Upper lobe of right lung (tissue), 1 donor: ENCODE results near the gene SLX1B. TPM values are rescaled to one million over a fixed set of nuclear protein-coding genes. Genes with fewer than 3 reads are reported as not detected.
A peak's percentile ranks its signal among the peaks of the same experiment; 100 is the strongest.
"Not testable (repeated sequence)": the region's sequence is repeated elsewhere in the genome, so short reads cannot be mapped to it uniquely, and the experiment has no call there.

Source experiments
- ATAC-seq: fragments of 200-7000 bp; cut with Tn5 transposase; one replicate; pipeline ENCODE4 v1.9.1; 2020; ENCODE audit warnings: mild to moderate bottlenecking, moderate library complexity
- DNase-seq: peaks from one replicate; pipeline ENCODE4 v3.0.0-alpha.2; 2020
- H3K27ac ChIP-seq: fragments of 200-600 bp; one replicate; pipeline ENCODE4 v1.8.0; 2022
- H3K27me3 ChIP-seq: fragments of 200-600 bp; one replicate; pipeline ENCODE4 v1.8.0; 2022; ENCODE audit warnings: mild to moderate bottlenecking
- H3K36me3 ChIP-seq: fragments of 200-600 bp; one replicate; pipeline ENCODE4 v1.8.0; 2022
- H3K4me1 ChIP-seq: fragments of 200-600 bp; one replicate; pipeline ENCODE4 v1.8.0; 2022
- H3K4me3 ChIP-seq: fragments of 200-600 bp; one replicate; pipeline ENCODE4 v1.8.0; 2022; ENCODE audit warnings: mild to moderate bottlenecking
- H3K9me3 ChIP-seq: fragments of 200-600 bp; one replicate; pipeline ENCODE4 v1.8.0; 2022
- intact Hi-C: fragments of 100-400 bp; cut with DNase I; formaldehyde crosslinking; loops from one replicate; pipeline ENCODE4 v1.11.0; 2022
- long read RNA-seq: library from polyadenylated mRNA; unstranded; transcript quantifications from one replicate; pipeline ENCODE4 v2.0.0, GENCODE V29; 2021
- total RNA-seq: library from RNA; stranded (reverse); fragmentation: NEBNext Ultra II Directional; extraction: Animal tissue kit (Norgen Biotek cat#: 25700); gene quantifications from one replicate; pipeline ENCODE4 v1.2.1, GENCODE V29; 2021
- donor health status: DM: no; HTN: yes; CAD: no; lungs with severe emphysema.

Gene SLX1B
- 12.0 TPM for total RNA-seq
- long read RNA-seq, transcript SLX1B-201 (6 exons, 1,165 nt), result major isoform, 18 of 20 reads
- long read RNA-seq, partial matches to known transcripts, result 2 of 20 reads
- long read RNA-seq, other reads (novel, unspliced or antisense), result 0 of 20 reads

- H3K4me1 ChIP-seq, H3K27me3 ChIP-seq, DNase-seq, intact Hi-C loops, H3K9me3 ChIP-seq, H3K4me3 ChIP-seq, H3K36me3 ChIP-seq, H3K27ac ChIP-seq: not testable (repeated sequence)
- peak; percentile 95 for ATAC-seq
Observed at GRCh38 chr16:29454269-29454668, at the start of gene SLX1B, which contains the start of gene BOLA2. Gene SLX1B, plus strand, starts transcription at chr16:29454533. Gene BOLA2, minus strand, starts transcription at chr16:29454351. Its CDS starts 98 bp downstream, at chr16:29454253.

GRCh38 chr16:29405249-29405648 lies 49.1 kb upstream of the SLX1B start:
- not testable (repeated sequence) for DNase-seq, H3K4me1 ChIP-seq

GRCh38 chr16:29423587-29423986 lies 30.7 kb upstream of the SLX1B start:
- H3K4me3 ChIP-seq, H3K27ac ChIP-seq, H3K27me3 ChIP-seq, H3K4me1 ChIP-seq, intact Hi-C loops, H3K9me3 ChIP-seq, H3K36me3 ChIP-seq, DNase-seq, ATAC-seq: not testable (repeated sequence)

More at GRCh38 chr16:29405249-29405648, 49.1 kb upstream of the SLX1B start:
- H3K9me3 ChIP-seq, intact Hi-C loops, H3K4me3 ChIP-seq, ATAC-seq, H3K36me3 ChIP-seq, H3K27me3 ChIP-seq, H3K27ac ChIP-seq: not testable (repeated sequence)

GRCh38 chr16:29425390-29425789 lies 28.9 kb upstream of the SLX1B start:
- H3K27me3 ChIP-seq, DNase-seq, intact Hi-C loops, H3K9me3 ChIP-seq, ATAC-seq, H3K27ac ChIP-seq, H3K4me1 ChIP-seq, H3K36me3 ChIP-seq, H3K4me3 ChIP-seq: not testable (repeated sequence)

GRCh38 chr16:29453754-29454153 lies 579 bp upstream of the SLX1B start:
- H3K27me3 ChIP-seq, H3K4me3 ChIP-seq, H3K27ac ChIP-seq, DNase-seq, intact Hi-C loops, H3K36me3 ChIP-seq, H3K4me1 ChIP-seq, H3K9me3 ChIP-seq: not testable (repeated sequence)
- peak; percentile 15 for ATAC-seq

GRCh38 chr16:29454828-29455227 lies 495 bp downstream of the SLX1B start:
- H3K4me3 ChIP-seq, H3K27ac ChIP-seq, intact Hi-C loops, H3K9me3 ChIP-seq, H3K4me1 ChIP-seq, H3K36me3 ChIP-seq, DNase-seq, H3K27me3 ChIP-seq: not testable (repeated sequence)
- peak; percentile 85 for ATAC-seq

- H3K27ac ChIP-seq, DNase-seq, H3K4me1 ChIP-seq, H3K36me3 ChIP-seq, H3K27me3 ChIP-seq, ATAC-seq, H3K9me3 ChIP-seq, intact Hi-C loops, H3K4me3 ChIP-seq: not testable (repeated sequence)
Observed at GRCh38 chr16:29457660-29458059, 3.3 kb downstream of the SLX1B start.

GRCh38 chr16:29459706-29460646 lies 5.6 kb downstream of the SLX1B start, which contains the start of gene SULT1A4:
Gene SULT1A4, plus strand, starts transcription at chr16:29459913. Its CDS starts 1,473 bp downstream, at chr16:29461386.
- intact Hi-C loops, H3K4me3 ChIP-seq, H3K4me1 ChIP-seq, DNase-seq, H3K36me3 ChIP-seq, H3K27me3 ChIP-seq, H3K27ac ChIP-seq, H3K9me3 ChIP-seq: not testable (repeated sequence)
- ATAC-seq, result peak; percentile 64

- H3K36me3 ChIP-seq, H3K27ac ChIP-seq, H3K27me3 ChIP-seq, H3K9me3 ChIP-seq, H3K4me3 ChIP-seq, intact Hi-C loops, DNase-seq, H3K4me1 ChIP-seq: not testable (repeated sequence)
- peak; percentile 1 for ATAC-seq
Observed at GRCh38 chr16:29460647-29461030, 6.3 kb downstream of the SLX1B start.

GRCh38 chr16:29465985-29466824 lies 11.9 kb downstream of the SLX1B start:
- ATAC-seq, result peak; percentile 63
- H3K27ac ChIP-seq, H3K4me1 ChIP-seq, DNase-seq, H3K9me3 ChIP-seq, H3K4me3 ChIP-seq, intact Hi-C loops, H3K27me3 ChIP-seq, H3K36me3 ChIP-seq: not testable (repeated sequence)

GRCh38 chr16:29466904-29467303 lies 12.6 kb downstream of the SLX1B start:
- peak; percentile 20 for ATAC-seq
- not testable (repeated sequence) for DNase-seq, H3K36me3 ChIP-seq

GRCh38 chr16:29467654-29468366 lies 13.5 kb downstream of the SLX1B start:
- H3K9me3 ChIP-seq, H3K4me1 ChIP-seq, H3K36me3 ChIP-seq, H3K27ac ChIP-seq, intact Hi-C loops, H3K27me3 ChIP-seq, H3K4me3 ChIP-seq, DNase-seq: not testable (repeated sequence)
- ATAC-seq, result peak; percentile 37

More at GRCh38 chr16:29466904-29467303, 12.6 kb downstream of the SLX1B start:
- H3K4me3 ChIP-seq, intact Hi-C loops, H3K27me3 ChIP-seq, H3K4me1 ChIP-seq, H3K9me3 ChIP-seq, H3K27ac ChIP-seq: not testable (repeated sequence)

- intact Hi-C loops, H3K4me1 ChIP-seq, H3K36me3 ChIP-seq, H3K27ac ChIP-seq, H3K9me3 ChIP-seq, H3K27me3 ChIP-seq: not testable (repeated sequence)
- H3K4me3 ChIP-seq, result peak overlapping the region; percentile 12
- DNase-seq (peak; percentile 78), ATAC-seq (peak; percentile 90)
Observed at GRCh38 chr16:29469660-29470059, 15.3 kb downstream of the SLX1B start.
